GM21515 (cell line): Measurements from ENCODE around the gene RBM47.

Experiments used
- ATAC-seq: cut with Tn5 transposase; IDR thresholded peaks from one replicate; pipeline ENCODE4 v1.9.1; 2021; ENCODE audit not compliant: unreplicated experiment

RBM47 gene

GRCh38 chr4:40380647-40381046 is 249.0 kb downstream of the RBM47 start:
- ATAC-seq: no peak

DNA sequence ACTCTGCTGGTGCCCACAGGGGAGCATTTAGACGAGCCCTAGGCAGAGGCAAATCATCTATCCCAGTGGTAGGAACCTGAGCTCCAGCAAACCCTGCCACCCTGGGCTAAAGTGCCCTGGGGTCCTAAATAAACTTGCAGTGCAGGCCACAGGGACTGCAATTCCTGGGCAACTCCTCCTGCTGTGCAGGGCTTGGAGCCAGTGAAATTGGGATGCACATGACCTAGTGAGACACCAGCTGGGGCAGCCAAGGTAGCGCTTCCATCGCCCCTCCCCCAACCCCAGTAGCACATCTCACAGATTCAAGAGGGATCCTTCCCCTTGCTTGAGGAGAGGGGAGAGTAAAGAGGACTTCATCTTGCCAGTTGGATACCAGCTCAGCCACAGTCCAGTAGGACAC is 250.4 kb downstream of the RBM47 start:
- ATAC-seq: no peak

DNA sequence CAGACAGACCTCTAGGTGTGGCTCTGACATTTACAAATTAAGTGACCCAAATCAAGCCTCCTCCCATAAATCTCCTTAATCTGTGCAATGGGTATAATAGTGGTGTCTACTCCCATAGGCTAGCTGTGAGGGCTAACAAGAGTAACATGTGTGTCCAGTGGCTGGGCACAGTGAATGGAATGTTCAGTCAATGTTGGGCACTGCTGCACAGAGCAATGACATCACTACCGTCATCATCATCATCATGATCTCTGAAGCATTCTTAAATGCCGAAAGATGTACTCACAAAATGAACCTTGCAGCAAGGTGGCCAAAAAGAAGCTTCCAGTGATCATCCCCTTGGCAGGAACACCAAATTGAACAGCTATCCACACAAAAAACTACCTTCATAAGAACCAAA is 251.0 kb downstream of the RBM47 start:
- no peak for ATAC-seq

GRCh38 chr4:40377512-40378365 is 251.9 kb downstream of the RBM47 start:
- ATAC-seq: no peak

- no peak for ATAC-seq
Observed at GRCh38 chr4:40375620-40376019, 254.0 kb downstream of the RBM47 start.

GRCh38 chr4:40375095-40375494 is 254.6 kb downstream of the RBM47 start:
- ATAC-seq: no peak

- ATAC-seq: no peak
Observed at GRCh38 chr4:40373636-40374035, 256.0 kb downstream of the RBM47 start.
